Caco-2 (cell line): ENCODE results near the gene GAS6. TPM values are rescaled to one million over a fixed set of nuclear protein-coding genes. Genes with fewer than 3 reads are reported as not detected.

ENCODE experiments used
- BruUV-seq: library from RNA; stranded (reverse); fragments of 400-500 nt; replicated peaks from 2 replicates; lab custom pipeline; 2021; lab: Mats Ljungman, UMichigan
- CTCF ChIA-PET: fragments of 300-600 bp; sonication (Branson Sonifier 250); formaldehyde crosslinking; loops from one replicate; lab custom pipeline; 2022; ENCODE audit warnings: antibody characterized with exemption; lab: Charles Lee
- POLR2A ChIA-PET: fragments of 300-600 bp; sonication (Branson Sonifier 250); formaldehyde crosslinking; loops from one replicate; lab custom pipeline; 2022; ENCODE audit warnings: antibody characterized with exemption; lab: Charles Lee
- DNase-seq, 2 experiments: peaks; one replicate each; pipeline versions ENCODE4 v3.0.0 to v3.0.0-alpha.2; 2020 to 2022
- H3K27me3 ChIP-seq: replicated peaks from 2 replicates; pipeline ENCODE4 v1.6.0; 2011; ENCODE audit warnings: low read length; ENCODE audit not compliant: control insufficient read depth, insufficient read depth
- H3K36me3 ChIP-seq: 2 replicates; pipeline ENCODE4 v1.5.1; 2011; ENCODE audit warnings: low read length; ENCODE audit not compliant: control insufficient read depth, insufficient read depth
- H3K4me1 ChIP-seq: fragments of 250-450 bp; sonication (Bioruptor Pico); 2 replicates; pipeline ENCODE4 v1.5.1; 2020; ENCODE audit warnings: mild to moderate bottlenecking
- H3K4me3 ChIP-seq: 2 replicates; pipeline ENCODE4 v1.5.1; 2011; ENCODE audit warnings: low read depth, mild to moderate bottlenecking, control low read depth, low read length
- H3K9me3 ChIP-seq: fragments of 250-450 bp; sonication (Bioruptor Pico); 2 replicates; pipeline ENCODE4 v1.5.1; 2020; ENCODE audit warnings: mild to moderate bottlenecking, moderate library complexity
- H3K27ac Mint-ChIP-seq: one replicate; pipeline ENCODE4 v1.8.0; 2022; ENCODE audit warnings: mixed read lengths; ENCODE audit not compliant: unreplicated experiment
- H3K27me3 Mint-ChIP-seq: one replicate; pipeline ENCODE4 v1.8.0; 2022; ENCODE audit warnings: mixed read lengths; ENCODE audit not compliant: insufficient read depth, unreplicated experiment
- H3K36me3 Mint-ChIP-seq: one replicate; pipeline ENCODE4 v1.8.0; 2022; ENCODE audit warnings: mild to moderate bottlenecking, mixed read lengths; ENCODE audit not compliant: insufficient read depth, unreplicated experiment
- H3K4me1 Mint-ChIP-seq: one replicate; pipeline ENCODE4 v1.8.0; 2022; ENCODE audit warnings: low read depth, mixed read lengths; ENCODE audit not compliant: unreplicated experiment
- H3K4me3 Mint-ChIP-seq: one replicate; pipeline ENCODE4 v1.8.0; 2022; ENCODE audit warnings: mild to moderate bottlenecking, moderate library complexity, mixed read lengths; ENCODE audit not compliant: unreplicated experiment
- H3K9me3 Mint-ChIP-seq: one replicate; pipeline ENCODE4 v1.8.0; 2022; ENCODE audit warnings: mixed read lengths; ENCODE audit not compliant: unreplicated experiment
- CTCF ChIP-seq, 2 experiments: fragments of 200-600 bp in 1 of 2; IDR thresholded peaks; 1 replicate in 1 of 2; 2 replicates in 1 of 2; pipeline versions ENCODE4 v1.5.1 to v1.8.0; 2011 to 2022; ENCODE audit warnings: antibody characterized with exemption in 1 of 2, control low read depth in 1 of 2, inconsistent platforms in 1 of 2, low read depth in 1 of 2, low read length in 1 of 2, mild to moderate bottlenecking in 1 of 2, moderate library complexity in 1 of 2; ENCODE audit not compliant: insufficient read depth in 1 of 2, severe bottlenecking in 1 of 2, unreplicated experiment in 1 of 2
- intact Hi-C: fragments of 100-400 bp; cut with micrococcal nuclease; formaldehyde crosslinking; loops from one replicate; pipeline ENCODE4 v1.10.0; 2022; ENCODE audit not compliant: unreplicated experiment
- total RNA-seq: library from RNA; stranded (reverse); gene quantifications from 2 replicates; pipeline ENCODE4 v1.2.3, GENCODE V29; 2022

The GAS6 gene
- total RNA-seq, 1 experiment from 2014 or later: 34.8 TPM

- no TSS peak for BruUV-seq
- peak; percentile 70 to 81 for DNase-seq
- Mint-ChIP-seq H3K36me3 (peaks cover 12% of the 10 kb centered on the region), H3K27ac (peak overlapping the region; percentile 65), H3K9me3 (no peaks in the 10 kb centered on the region), H3K4me1 (peaks cover 21% of the 10 kb centered on the region), H3K4me3 (peak overlapping the region; percentile 63), H3K27me3 (no peaks in the 10 kb centered on the region)
- Histone ChIP-seq H3K9me3 (no peaks in the 10 kb centered on the region), H3K36me3 (no peaks in the 10 kb centered on the region), H3K27me3 (no peaks in the 10 kb centered on the region), H3K4me1 (peaks cover 44% of the 10 kb centered on the region), H3K4me3 (no peak overlapping the region)
- intact Hi-C loops: loop anchor here (1.0 to 5.0 kb wide), 2 partner anchors 43 to 367 kb away; no protein-coding TSS in a partner anchor
- CTCF ChIA-PET: no interaction called here
- POLR2A ChIA-PET: no interaction called here
- TF ChIP-seq CTCF (IDR thresholded peaks at IDR 0.05; ENCODE audit: insufficient read depth in 1 of 2, low read depth in 1 of 2, low read length in 1 of 2, severe bottlenecking in 1 of 2, unreplicated experiment in 1 of 2): no peak
Observed at GRCh38 chr13:113860051-113860664, 3.7 kb downstream of the GAS6 start.

GRCh38 chr13:113859311-113860050 lies 4.4 kb downstream of the GAS6 start:
- Mint-ChIP-seq H3K36me3 (peaks cover 12% of the 10 kb centered on the region), H3K4me1 (peaks cover 21% of the 10 kb centered on the region), H3K27me3 (no peaks in the 10 kb centered on the region), H3K9me3 (no peaks in the 10 kb centered on the region), H3K27ac (peak overlapping the region; percentile 65), H3K4me3 (peak overlapping the region; percentile 63)
- BruUV-seq: no TSS peak
- Histone ChIP-seq H3K27me3 (no peaks in the 10 kb centered on the region), H3K9me3 (no peaks in the 10 kb centered on the region), H3K4me1 (peaks cover 40% of the 10 kb centered on the region), H3K36me3 (no peaks in the 10 kb centered on the region; the same call in 1 of the 2 replicates), H3K4me3 (no peak overlapping the region)
- no peak for TF ChIP-seq CTCF (IDR thresholded peaks at IDR 0.05; ENCODE audit: insufficient read depth in 1 of 2, low read depth in 1 of 2, low read length in 1 of 2, severe bottlenecking in 1 of 2, unreplicated experiment in 1 of 2)
- POLR2A ChIA-PET: no interaction called here
- no peak for DNase-seq
- intact Hi-C loops: loop anchor here (1.0 to 5.0 kb wide), 2 partner anchors 42 to 368 kb away; no protein-coding TSS in a partner anchor
- CTCF ChIA-PET: no interaction called here

DNA sequence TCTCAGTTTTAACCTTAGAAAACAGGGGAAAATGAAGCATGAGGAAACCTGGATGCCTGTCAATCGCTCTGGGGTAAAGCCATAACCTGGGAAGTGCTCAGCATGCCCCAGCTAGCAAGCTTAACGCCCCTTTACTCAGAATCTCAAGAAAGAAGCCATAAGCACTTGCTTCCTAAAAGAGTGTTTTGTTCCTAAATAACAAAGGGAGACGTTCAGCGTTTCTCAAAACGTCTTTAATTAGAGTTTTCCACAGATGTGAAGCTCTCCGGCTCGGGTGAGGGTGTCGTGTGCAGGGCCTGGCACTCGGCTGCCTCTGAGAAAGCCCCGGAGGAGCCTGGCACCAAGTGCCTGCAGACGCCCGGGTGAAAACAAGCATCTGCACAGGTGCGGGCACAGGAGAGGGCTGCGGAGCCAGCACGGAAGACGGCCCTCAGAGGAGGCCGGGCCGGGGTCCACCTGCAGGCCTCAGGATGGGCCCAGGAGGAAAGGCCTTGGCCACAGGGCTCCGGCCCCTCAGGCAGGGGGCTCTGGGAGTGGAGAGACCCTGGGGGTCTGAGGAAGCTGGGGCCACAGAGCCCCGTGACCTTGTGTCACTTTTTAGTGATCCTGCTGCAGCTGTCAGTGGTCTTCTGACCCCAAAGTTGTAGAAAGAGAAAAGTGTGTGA lies 6.2 kb downstream of the GAS6 start:
- Mint-ChIP-seq H3K36me3 (peaks cover 12% of the 10 kb centered on the region), H3K4me1 (peaks cover 30% of the 10 kb centered on the region), H3K27me3 (no peaks in the 10 kb centered on the region), H3K4me3 (no peak overlapping the region), H3K9me3 (no peaks in the 10 kb centered on the region), H3K27ac (no peak overlapping the region)
- Histone ChIP-seq H3K36me3 (no peaks in the 10 kb centered on the region; the same call in 1 of the 2 replicates), H3K27me3 (no peaks in the 10 kb centered on the region), H3K4me1 (peaks cover 47% of the 10 kb centered on the region), H3K4me3 (no peak overlapping the region), H3K9me3 (no peaks in the 10 kb centered on the region)
- BruUV-seq: no TSS peak
- intact Hi-C loops: no loop called here
- POLR2A ChIA-PET: no interaction called here
- CTCF ChIA-PET: no interaction called here
- no peak for TF ChIP-seq CTCF (IDR thresholded peaks at IDR 0.05; ENCODE audit: insufficient read depth in 1 of 2, low read depth in 1 of 2, low read length in 1 of 2, severe bottlenecking in 1 of 2, unreplicated experiment in 1 of 2)
- DNase-seq: no peak
